Measurements from ENCODE around the gene HTR6.

Gene HTR6

DNA sequence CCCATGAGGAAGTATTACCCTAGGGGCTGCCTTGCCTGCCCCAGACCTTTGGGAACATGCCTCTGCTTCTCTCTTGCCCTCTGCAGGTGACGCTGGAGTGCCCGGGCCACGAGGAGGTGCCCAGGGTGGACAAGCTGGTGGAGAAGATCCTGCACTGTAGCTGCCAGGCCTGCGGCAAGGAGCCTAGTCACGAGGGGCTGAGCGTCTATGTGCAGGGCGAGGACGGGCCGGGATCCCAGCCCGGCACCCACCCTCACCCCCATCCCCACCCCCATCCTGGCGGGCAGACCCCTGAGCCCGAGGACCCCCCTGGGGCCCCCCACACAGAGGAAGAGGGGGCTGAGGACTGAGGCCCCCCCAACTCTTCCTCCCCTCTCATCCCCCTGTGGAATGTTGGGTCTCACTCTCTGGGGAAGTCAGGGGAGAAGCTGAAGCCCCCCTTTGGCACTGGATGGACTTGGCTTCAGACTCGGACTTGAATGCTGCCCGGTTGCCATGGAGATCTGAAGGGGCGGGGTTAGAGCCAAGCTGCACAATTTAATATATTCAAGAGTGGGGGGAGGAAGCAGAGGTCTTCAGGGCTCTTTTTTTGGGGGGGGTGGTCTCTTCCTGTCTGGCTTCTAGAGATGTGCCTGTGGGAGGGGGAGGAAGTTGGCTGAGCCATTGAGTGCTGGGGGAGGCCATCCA, 7.8 kb upstream of the HTR6 start:
- H3K9me3 ChIP-seq (ENCODE audit: control insufficient read depth, insufficient read depth, low read depth, low read length) = no peaks in the 10 kb centered on the region
- no peak overlapping the region for H3K9ac ChIP-seq (ENCODE audit: low read length)
- H3K27ac ChIP-seq (ENCODE audit: low read depth, low read length) = no peak overlapping the region
- no peak overlapping the region for H3K4me3 ChIP-seq (ENCODE audit: low read depth, low read length)
- peaks cover 2% of the 10 kb centered on the region for H3K27me3 ChIP-seq (ENCODE audit: control insufficient read depth, insufficient read depth, low read length)
- H3K4me1 ChIP-seq (ENCODE audit: control insufficient read depth, insufficient read depth, low read length) = peaks cover 11% of the 10 kb centered on the region; the same call in 1 of the 2 replicates
- no peaks in the 10 kb centered on the region for H3K36me3 ChIP-seq (ENCODE audit: control insufficient read depth, insufficient read depth, low read length)

DNA sequence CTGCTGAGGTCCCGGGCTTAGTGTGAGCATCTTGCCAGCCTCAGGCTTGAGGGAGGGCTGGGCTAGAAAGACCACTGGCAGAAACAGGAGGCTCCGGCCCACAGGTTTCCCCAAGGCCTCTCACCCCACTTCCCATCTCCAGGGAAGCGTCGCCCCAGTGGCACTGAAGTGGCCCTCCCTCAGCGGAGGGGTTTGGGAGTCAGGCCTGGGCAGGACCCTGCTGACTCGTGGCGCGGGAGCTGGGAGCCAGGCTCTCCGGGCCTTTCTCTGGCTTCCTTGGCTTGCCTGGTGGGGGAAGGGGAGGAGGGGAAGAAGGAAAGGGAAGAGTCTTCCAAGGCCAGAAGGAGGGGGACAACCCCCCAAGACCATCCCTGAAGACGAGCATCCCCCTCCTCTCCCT, 7.2 kb upstream of the HTR6 start:
- Histone ChIP-seq H3K4me1 (ENCODE audit: control insufficient read depth, insufficient read depth, low read length) (peaks cover 11% of the 10 kb centered on the region; the same call in 1 of the 2 replicates), H3K9me3 (ENCODE audit: control insufficient read depth, insufficient read depth, low read depth, low read length) (no peaks in the 10 kb centered on the region), H3K9ac (ENCODE audit: low read length) (no peak overlapping the region), H3K27me3 (ENCODE audit: control insufficient read depth, insufficient read depth, low read length) (peaks cover 7% of the 10 kb centered on the region), H3K27ac (ENCODE audit: low read depth, low read length) (no peak overlapping the region), H3K4me3 (ENCODE audit: low read depth, low read length) (no peak overlapping the region), H3K36me3 (ENCODE audit: control insufficient read depth, insufficient read depth, low read length) (no peaks in the 10 kb centered on the region)

- Histone ChIP-seq H3K9ac (ENCODE audit: low read length) (no peak overlapping the region), H3K9me3 (ENCODE audit: control insufficient read depth, insufficient read depth, low read depth, low read length) (no peaks in the 10 kb centered on the region), H3K36me3 (ENCODE audit: control insufficient read depth, insufficient read depth, low read length) (no peaks in the 10 kb centered on the region), H3K4me1 (ENCODE audit: control insufficient read depth, insufficient read depth, low read length) (peaks cover 11% of the 10 kb centered on the region; the same call in 1 of the 2 replicates), H3K27me3 (ENCODE audit: control insufficient read depth, insufficient read depth, low read length) (peaks cover 13% of the 10 kb centered on the region), H3K4me3 (ENCODE audit: low read depth, low read length) (no peak overlapping the region), H3K27ac (ENCODE audit: low read depth, low read length) (no peak overlapping the region)
These were observed 6.5 kb upstream of the HTR6 start for GRCh38 chr1:19658186-19658585.

DNA sequence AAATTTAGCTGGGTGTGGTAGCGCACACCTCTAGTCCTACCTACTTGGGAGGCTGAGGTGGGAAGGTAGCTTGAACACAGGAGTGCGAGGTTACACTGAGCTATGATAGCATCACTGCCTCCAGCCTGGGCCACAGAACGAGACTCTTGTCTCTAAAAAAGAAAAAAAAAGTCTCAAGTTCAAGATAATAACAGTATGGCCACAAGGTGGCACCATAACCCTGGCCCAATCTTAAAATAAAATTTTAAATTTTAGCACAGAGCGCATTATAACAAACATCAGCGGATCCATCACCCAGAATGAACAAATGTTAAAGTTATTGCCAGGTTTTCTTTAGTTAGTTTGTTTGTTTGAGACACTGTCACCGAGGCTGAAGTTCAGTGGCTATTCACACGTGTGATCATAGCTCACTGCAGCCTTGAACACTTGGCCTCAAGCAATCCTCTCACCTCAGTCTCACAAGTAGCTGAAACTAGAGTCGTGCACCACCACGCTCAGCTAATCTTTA, 2.9 kb upstream of the HTR6 start:
- H3K9ac ChIP-seq (ENCODE audit: low read length) = no peak overlapping the region
- H3K27ac ChIP-seq (ENCODE audit: low read depth, low read length) = no peak overlapping the region
- peaks cover 47% of the 10 kb centered on the region for H3K27me3 ChIP-seq (ENCODE audit: control insufficient read depth, insufficient read depth, low read length)
- no peaks in the 10 kb centered on the region for H3K36me3 ChIP-seq (ENCODE audit: control insufficient read depth, insufficient read depth, low read length)
- H3K9me3 ChIP-seq (ENCODE audit: control insufficient read depth, insufficient read depth, low read depth, low read length) = no peaks in the 10 kb centered on the region
- no peak overlapping the region for H3K4me3 ChIP-seq (ENCODE audit: low read depth, low read length)
- no peaks in the 10 kb centered on the region for H3K4me1 ChIP-seq (ENCODE audit: control insufficient read depth, insufficient read depth, low read length)

- H3K27me3 ChIP-seq (ENCODE audit: control insufficient read depth, insufficient read depth, low read length) = peaks cover 52% of the 10 kb centered on the region
- no peak overlapping the region for H3K27ac ChIP-seq (ENCODE audit: low read depth, low read length)
- H3K36me3 ChIP-seq (ENCODE audit: control insufficient read depth, insufficient read depth, low read length) = no peaks in the 10 kb centered on the region
- H3K9me3 ChIP-seq (ENCODE audit: control insufficient read depth, insufficient read depth, low read depth, low read length) = no peaks in the 10 kb centered on the region
- H3K9ac ChIP-seq (ENCODE audit: low read length) = no peak overlapping the region
- H3K4me1 ChIP-seq (ENCODE audit: control insufficient read depth, insufficient read depth, low read length) = no peaks in the 10 kb centered on the region
- H3K4me3 ChIP-seq (ENCODE audit: low read depth, low read length) = no peak overlapping the region
These were observed 2.4 kb upstream of the HTR6 start for GRCh38 chr1:19662313-19662712.

- H3K27me3 ChIP-seq (ENCODE audit: control insufficient read depth, insufficient read depth, low read length) = peaks cover 80% of the 10 kb centered on the region
- no peaks in the 10 kb centered on the region for H3K4me1 ChIP-seq (ENCODE audit: control insufficient read depth, insufficient read depth, low read length)
- H3K27ac ChIP-seq (ENCODE audit: low read depth, low read length) = no peak overlapping the region
- H3K4me3 ChIP-seq (ENCODE audit: low read depth, low read length) = peak overlapping the region; percentile 38
- H3K36me3 ChIP-seq (ENCODE audit: control insufficient read depth, insufficient read depth, low read length) = no peaks in the 10 kb centered on the region
- no peak overlapping the region for H3K9ac ChIP-seq (ENCODE audit: low read length)
- H3K9me3 ChIP-seq (ENCODE audit: control insufficient read depth, insufficient read depth, low read depth, low read length) = no peaks in the 10 kb centered on the region
These were observed 466 bp downstream of the HTR6 start for GRCh38 chr1:19665186-19665495.

DNA sequence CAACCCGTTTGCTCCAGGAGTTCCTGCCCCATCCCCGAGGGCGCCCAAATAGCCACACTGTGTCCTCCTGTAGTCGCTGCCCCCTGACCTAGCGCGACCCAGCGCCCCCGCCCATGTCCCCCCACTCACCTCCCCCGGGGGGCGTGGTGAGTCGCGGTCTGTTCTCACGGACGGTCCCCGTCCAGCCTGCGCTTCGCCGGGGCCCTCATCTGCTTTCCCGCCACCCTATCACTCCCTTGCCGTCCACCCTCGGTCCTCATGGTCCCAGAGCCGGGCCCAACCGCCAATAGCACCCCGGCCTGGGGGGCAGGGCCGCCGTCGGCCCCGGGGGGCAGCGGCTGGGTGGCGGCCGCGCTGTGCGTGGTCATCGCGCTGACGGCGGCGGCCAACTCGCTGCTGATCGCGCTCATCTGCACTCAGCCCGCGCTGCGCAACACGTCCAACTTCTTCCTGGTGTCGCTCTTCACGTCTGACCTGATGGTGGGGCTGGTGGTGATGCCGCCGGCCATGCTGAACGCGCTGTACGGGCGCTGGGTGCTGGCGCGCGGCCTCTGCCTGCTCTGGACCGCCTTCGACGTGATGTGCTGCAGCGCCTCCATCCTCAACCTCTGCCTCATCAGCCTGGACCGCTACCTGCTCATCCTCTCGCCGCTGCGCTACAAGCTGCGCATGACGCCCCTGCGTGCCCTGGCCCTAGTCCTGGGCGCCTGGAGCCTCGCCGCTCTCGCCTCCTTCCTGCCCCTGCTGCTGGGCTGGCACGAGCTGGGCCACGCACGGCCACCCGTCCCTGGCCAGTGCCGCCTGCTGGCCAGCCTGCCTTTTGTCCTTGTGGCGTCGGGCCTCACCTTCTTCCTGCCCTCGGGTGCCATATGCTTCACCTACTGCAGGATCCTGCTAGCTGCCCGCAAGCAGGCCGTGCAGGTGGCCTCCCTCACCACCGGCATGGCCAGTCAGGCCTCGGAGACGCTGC, 1.1 kb downstream of the HTR6 start:
- no peaks in the 10 kb centered on the region for H3K4me1 ChIP-seq (ENCODE audit: control insufficient read depth, insufficient read depth, low read length)
- H3K27me3 ChIP-seq (ENCODE audit: control insufficient read depth, insufficient read depth, low read length) = peaks cover 82% of the 10 kb centered on the region
- no peaks in the 10 kb centered on the region for H3K9me3 ChIP-seq (ENCODE audit: control insufficient read depth, insufficient read depth, low read depth, low read length)
- H3K36me3 ChIP-seq (ENCODE audit: control insufficient read depth, insufficient read depth, low read length) = no peaks in the 10 kb centered on the region
- H3K4me3 ChIP-seq (ENCODE audit: low read depth, low read length) = peak overlapping the region; percentile 38
- no peak overlapping the region for H3K9ac ChIP-seq (ENCODE audit: low read length)
- H3K27ac ChIP-seq (ENCODE audit: low read depth, low read length) = no peak overlapping the region

DNA sequence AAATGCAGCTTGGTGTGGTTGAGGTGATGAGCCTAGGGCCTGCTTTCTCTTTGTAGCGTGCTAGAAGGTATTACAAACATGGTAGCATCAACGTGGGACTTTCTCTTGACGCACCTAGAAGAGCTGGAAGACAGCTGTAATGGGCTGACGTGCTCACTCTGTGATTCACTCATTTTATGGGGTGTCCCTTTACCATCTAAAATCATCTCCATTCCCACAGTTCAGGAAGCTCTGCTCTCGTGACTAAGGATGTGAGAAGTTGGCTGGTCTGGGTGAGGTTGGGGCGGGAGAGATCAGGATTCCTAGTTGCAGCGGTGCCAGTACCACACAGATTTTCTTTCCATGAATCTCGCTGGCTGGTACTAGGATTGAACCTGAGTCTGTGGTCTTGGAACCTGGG, 4.2 kb downstream of the HTR6 start:
- peaks cover 82% of the 10 kb centered on the region for H3K27me3 ChIP-seq (ENCODE audit: control insufficient read depth, insufficient read depth, low read length)
- H3K36me3 ChIP-seq (ENCODE audit: control insufficient read depth, insufficient read depth, low read length) = no peaks in the 10 kb centered on the region
- H3K27ac ChIP-seq (ENCODE audit: low read depth, low read length) = no peak overlapping the region
- no peak overlapping the region for H3K4me3 ChIP-seq (ENCODE audit: low read depth, low read length)
- no peaks in the 10 kb centered on the region for H3K4me1 ChIP-seq (ENCODE audit: control insufficient read depth, insufficient read depth, low read length)
- H3K9ac ChIP-seq (ENCODE audit: low read length) = no peak overlapping the region
- H3K9me3 ChIP-seq (ENCODE audit: control insufficient read depth, insufficient read depth, low read depth, low read length) = no peaks in the 10 kb centered on the region

- Histone ChIP-seq H3K4me1 (ENCODE audit: control insufficient read depth, insufficient read depth, low read length) (no peaks in the 10 kb centered on the region), H3K27me3 (ENCODE audit: control insufficient read depth, insufficient read depth, low read length) (peaks cover 76% of the 10 kb centered on the region)
These were observed 6.1 kb downstream of the HTR6 start for GRCh38 chr1:19670787-19671186.

GRCh38 chr1:19672237-19672636, 7.6 kb downstream of the HTR6 start:
- Histone ChIP-seq H3K9ac (ENCODE audit: low read length) (no peak overlapping the region), H3K36me3 (ENCODE audit: control insufficient read depth, insufficient read depth, low read length) (no peaks in the 10 kb centered on the region), H3K9me3 (ENCODE audit: control insufficient read depth, insufficient read depth, low read depth, low read length) (no peaks in the 10 kb centered on the region), H3K27me3 (ENCODE audit: control insufficient read depth, insufficient read depth, low read length) (peaks cover 69% of the 10 kb centered on the region), H3K27ac (ENCODE audit: low read depth, low read length) (no peak overlapping the region), H3K4me3 (ENCODE audit: low read depth, low read length) (no peak overlapping the region), H3K4me1 (ENCODE audit: control insufficient read depth, insufficient read depth, low read length) (no peaks in the 10 kb centered on the region)

More at GRCh38 chr1:19670787-19671186, 6.1 kb downstream of the HTR6 start:
- Histone ChIP-seq H3K4me3 (ENCODE audit: low read depth, low read length) (no peak overlapping the region), H3K36me3 (ENCODE audit: control insufficient read depth, insufficient read depth, low read length) (no peaks in the 10 kb centered on the region), H3K27ac (ENCODE audit: low read depth, low read length) (no peak overlapping the region), H3K9ac (ENCODE audit: low read length) (no peak overlapping the region), H3K9me3 (ENCODE audit: control insufficient read depth, insufficient read depth, low read depth, low read length) (no peaks in the 10 kb centered on the region)

DNA sequence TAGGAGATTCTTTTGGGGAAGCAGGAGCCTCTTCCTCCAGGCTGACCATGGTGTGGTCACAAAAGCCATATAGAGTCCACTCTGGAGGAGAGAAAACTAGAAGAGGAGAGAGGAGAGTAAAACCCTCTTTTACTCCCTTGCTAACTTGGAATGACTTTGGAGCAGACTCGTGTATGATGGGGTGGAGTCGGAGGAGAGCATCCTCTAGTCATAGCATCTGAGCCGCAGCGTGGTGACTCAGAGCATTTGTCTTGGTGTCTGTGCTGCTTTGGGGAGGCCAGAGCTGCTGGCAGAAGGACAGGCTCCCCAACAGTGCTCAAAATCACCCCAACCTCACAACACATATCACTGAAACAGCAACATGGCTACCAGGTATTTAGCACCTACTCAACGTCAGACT, 11.1 kb downstream of the HTR6 start:
- H3K27me3 ChIP-seq (ENCODE audit: control insufficient read depth, insufficient read depth, low read length) = peaks cover 38% of the 10 kb centered on the region
- H3K27ac ChIP-seq (ENCODE audit: low read depth, low read length) = no peak overlapping the region
- H3K4me3 ChIP-seq (ENCODE audit: low read depth, low read length) = no peak overlapping the region
- no peaks in the 10 kb centered on the region for H3K9me3 ChIP-seq (ENCODE audit: control insufficient read depth, insufficient read depth, low read depth, low read length)
- H3K4me1 ChIP-seq (ENCODE audit: control insufficient read depth, insufficient read depth, low read length) = no peaks in the 10 kb centered on the region
- H3K36me3 ChIP-seq (ENCODE audit: control insufficient read depth, insufficient read depth, low read length) = no peaks in the 10 kb centered on the region
- H3K9ac ChIP-seq (ENCODE audit: low read length) = no peak overlapping the region
